ENCODE results near the gene UQCC3.
"Not testable (repeated sequence)": the region's sequence is repeated elsewhere in the genome, so short reads cannot be mapped to it uniquely, and the experiment has no call there.

UQCC3 gene

DNA sequence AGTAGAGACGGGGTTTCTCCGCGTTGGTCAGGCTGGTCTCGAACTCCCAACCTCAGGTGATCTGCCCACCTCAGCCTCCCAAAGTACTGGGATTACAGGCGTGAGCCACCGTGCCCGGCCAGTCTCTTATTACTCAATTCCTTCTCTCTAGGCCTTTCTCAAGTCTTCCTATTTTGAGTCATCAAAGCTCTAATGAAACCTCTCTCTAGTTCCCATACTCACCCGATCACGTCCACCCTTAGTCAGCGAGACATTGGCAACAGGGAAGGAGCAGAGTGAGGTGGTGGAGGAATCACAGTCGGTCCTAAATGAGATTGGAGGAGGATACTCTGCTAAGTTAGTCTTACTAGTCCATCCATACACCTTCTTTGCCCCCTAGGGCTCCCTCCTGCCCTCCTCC is 30.8 kb downstream of the UQCC3 start:
- peaks cover 3% of the 10 kb centered on the region; the same call in 1 of the 2 replicates for H3K36me3 ChIP-seq (ENCODE audit: control insufficient read depth, insufficient read depth, low read length)
- no peak for DNase-seq (ENCODE audit: low read depth, low spot score)
- H3K9me3 ChIP-seq (ENCODE audit: control insufficient read depth, insufficient read depth, low read length): no peaks in the 10 kb centered on the region
- no peak overlapping the region for H3K27ac ChIP-seq (ENCODE audit: low read length)
- H3K27me3 ChIP-seq (ENCODE audit: control insufficient read depth, insufficient read depth, low read length): no peaks in the 10 kb centered on the region
- H3K4me3 ChIP-seq (ENCODE audit: low read length): no peak overlapping the region
- WGBS (ENCODE audit: insufficient coverage, insufficient read length): no CpG with 5 or more reads among the region's 11 CpGs
- no peaks in the 10 kb centered on the region for H3K4me1 ChIP-seq (ENCODE audit: control insufficient read depth, insufficient read depth, low read length)

DNA sequence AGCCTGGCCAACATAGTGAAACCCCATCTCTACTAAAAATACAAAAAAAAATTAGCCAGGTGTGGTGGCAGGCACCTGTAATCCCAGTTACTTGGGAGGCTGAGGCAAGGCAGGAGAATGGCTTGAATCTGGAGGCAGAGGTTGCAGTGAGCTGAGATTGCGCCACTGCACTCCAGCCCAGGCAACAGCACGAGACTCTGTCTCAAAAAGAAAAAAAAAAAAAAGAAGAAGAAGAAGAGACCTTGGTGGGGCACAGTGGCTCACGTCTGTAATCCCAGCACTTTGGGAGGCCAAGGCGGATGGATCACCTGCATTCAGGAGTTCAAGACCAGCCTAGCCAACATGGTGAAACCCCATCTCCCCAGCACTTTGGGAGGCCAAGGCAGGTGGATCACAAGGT is 32.4 kb downstream of the UQCC3 start:
- not testable (repeated sequence) for H3K4me1 ChIP-seq (ENCODE audit: control insufficient read depth, insufficient read depth, low read length); H3K27ac ChIP-seq (ENCODE audit: low read length); H3K27me3 ChIP-seq (ENCODE audit: control insufficient read depth, insufficient read depth, low read length); DNase-seq (ENCODE audit: low read depth, low spot score); H3K9me3 ChIP-seq (ENCODE audit: control insufficient read depth, insufficient read depth, low read length); H3K36me3 ChIP-seq (ENCODE audit: control insufficient read depth, insufficient read depth, low read length); H3K4me3 ChIP-seq (ENCODE audit: low read length)
- no CpG with 5 or more reads among the region's 4 CpGs for WGBS (ENCODE audit: insufficient coverage, insufficient read length)

DNA sequence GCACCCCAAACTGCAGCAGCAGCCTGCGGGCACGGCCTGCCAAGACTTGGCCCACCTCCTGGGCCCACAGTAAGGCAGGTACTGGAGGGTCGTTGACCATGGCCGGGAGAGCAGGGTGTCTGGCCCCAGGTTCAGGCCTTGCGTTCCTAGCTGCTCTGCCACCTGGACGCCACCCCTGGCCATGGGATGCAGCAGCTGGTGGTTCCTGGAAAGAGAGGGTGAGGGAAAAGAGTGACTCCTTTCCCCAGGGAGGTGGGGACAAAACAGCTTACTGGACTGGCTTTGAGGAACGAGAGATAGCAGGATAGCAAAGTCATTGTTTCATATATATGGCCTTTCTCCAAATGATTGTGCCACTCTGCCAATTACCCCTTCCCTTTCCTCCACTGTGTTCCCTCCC is 33.9 kb downstream of the UQCC3 start:
- WGBS (ENCODE audit: insufficient coverage, insufficient read length): no CpG with 5 or more reads among the region's 7 CpGs
- Histone ChIP-seq H3K4me3 (ENCODE audit: low read length) (peak overlapping the region; percentile 57; the same call in 1 of the 2 replicates), H3K27ac (ENCODE audit: low read length) (no peak overlapping the region), H3K9me3 (ENCODE audit: control insufficient read depth, insufficient read depth, low read length) (no peaks in the 10 kb centered on the region), H3K4me1 (ENCODE audit: control insufficient read depth, insufficient read depth, low read length) (no peaks in the 10 kb centered on the region; the same call in 1 of the 2 replicates), H3K36me3 (ENCODE audit: control insufficient read depth, insufficient read depth, low read length) (no peaks in the 10 kb centered on the region), H3K27me3 (ENCODE audit: control insufficient read depth, insufficient read depth, low read length) (no peaks in the 10 kb centered on the region)
- DNase-seq (ENCODE audit: low read depth, low spot score): no peak

DNA sequence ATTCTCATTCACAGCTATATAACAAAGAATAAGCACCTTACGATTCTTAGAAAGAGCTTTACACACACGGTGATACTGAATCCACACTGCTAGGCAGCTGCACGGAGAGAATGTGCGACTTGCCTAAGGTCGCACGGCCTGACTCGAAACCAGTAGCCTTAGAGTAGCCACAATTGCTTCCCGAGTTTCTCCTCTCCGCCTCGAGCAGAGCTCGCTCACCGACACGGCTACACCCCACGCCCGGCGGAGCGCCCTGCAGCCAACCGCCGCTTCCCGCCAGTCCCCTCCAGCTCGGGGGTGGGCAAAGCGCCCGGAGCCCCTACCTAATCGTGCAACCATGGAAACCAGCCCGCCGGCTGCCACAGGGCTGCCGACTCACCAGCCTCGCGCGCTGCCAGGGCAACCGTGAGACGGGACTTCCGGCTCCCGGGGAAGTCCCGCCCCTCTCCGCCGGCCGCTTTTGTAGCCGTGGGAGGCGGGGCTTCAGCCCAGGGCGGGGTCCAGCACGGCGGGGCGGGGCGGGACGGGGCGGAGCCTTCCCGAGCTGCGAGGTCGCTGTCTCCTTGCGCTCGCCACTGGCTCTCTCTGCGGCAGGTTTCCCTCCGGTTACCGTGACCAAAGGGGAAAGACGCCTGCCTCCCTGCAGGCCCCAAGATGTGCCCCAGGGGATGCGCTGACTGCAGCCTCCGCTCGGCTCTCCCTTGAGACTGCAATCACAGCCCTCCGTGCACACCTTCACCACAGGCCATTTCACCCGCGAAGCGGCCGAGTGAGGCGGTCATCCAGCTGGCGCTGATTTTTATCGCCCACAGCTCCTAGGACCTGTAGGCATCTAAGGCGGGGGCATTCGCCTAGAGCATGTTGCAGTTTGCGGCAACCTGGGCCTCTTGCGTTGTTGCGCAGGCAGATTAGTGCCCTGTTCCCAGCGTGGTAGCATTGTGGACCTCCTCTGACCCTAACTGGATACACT is 34.7 kb downstream of the UQCC3 start:
- no peaks in the 10 kb centered on the region; the same call in 1 of the 2 replicates for H3K4me1 ChIP-seq (ENCODE audit: control insufficient read depth, insufficient read depth, low read length)
- H3K27ac ChIP-seq (ENCODE audit: low read length): no peak overlapping the region
- WGBS (ENCODE audit: insufficient coverage, insufficient read length): no CpG with 5 or more reads among the region's 73 CpGs
- H3K27me3 ChIP-seq (ENCODE audit: control insufficient read depth, insufficient read depth, low read length): no peaks in the 10 kb centered on the region
- peak overlapping the region; percentile 70; the same call in 1 of the 2 replicates for H3K4me3 ChIP-seq (ENCODE audit: low read length)
- H3K9me3 ChIP-seq (ENCODE audit: control insufficient read depth, insufficient read depth, low read length): no peaks in the 10 kb centered on the region
- H3K36me3 ChIP-seq (ENCODE audit: control insufficient read depth, insufficient read depth, low read length): no peaks in the 10 kb centered on the region
- no peak for DNase-seq (ENCODE audit: low read depth, low spot score)

DNA sequence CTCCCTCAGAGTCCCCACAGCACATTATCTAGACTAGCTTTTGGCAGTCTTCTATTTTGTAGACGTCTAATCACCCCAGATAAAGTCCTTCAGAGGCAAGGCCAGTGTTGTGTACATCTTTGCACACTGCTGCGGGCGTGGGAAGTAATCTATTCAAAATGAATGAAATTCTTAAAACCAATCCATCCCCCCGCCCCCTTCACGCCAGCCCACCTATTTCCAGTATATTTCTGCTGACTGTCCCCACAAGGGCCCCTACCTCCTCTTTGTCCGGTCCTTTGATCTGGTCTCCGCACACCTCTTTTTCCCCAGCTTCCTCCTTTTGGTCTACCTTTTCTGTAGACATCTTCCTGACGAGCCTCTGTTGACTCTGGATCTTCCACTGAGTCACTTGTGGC is 35.4 kb downstream of the UQCC3 start:
- Histone ChIP-seq H3K36me3 (ENCODE audit: control insufficient read depth, insufficient read depth, low read length) (no peaks in the 10 kb centered on the region), H3K9me3 (ENCODE audit: control insufficient read depth, insufficient read depth, low read length) (no peaks in the 10 kb centered on the region), H3K4me1 (ENCODE audit: control insufficient read depth, insufficient read depth, low read length) (no peaks in the 10 kb centered on the region; the same call in 1 of the 2 replicates), H3K27me3 (ENCODE audit: control insufficient read depth, insufficient read depth, low read length) (no peaks in the 10 kb centered on the region), H3K27ac (ENCODE audit: low read length) (no peak overlapping the region), H3K4me3 (ENCODE audit: low read length) (peak overlapping the region; percentile 70; the same call in 1 of the 2 replicates)
- no peak for DNase-seq (ENCODE audit: low read depth, low spot score)
- WGBS (ENCODE audit: insufficient coverage, insufficient read length): no CpG with 5 or more reads among the region's 8 CpGs

DNA sequence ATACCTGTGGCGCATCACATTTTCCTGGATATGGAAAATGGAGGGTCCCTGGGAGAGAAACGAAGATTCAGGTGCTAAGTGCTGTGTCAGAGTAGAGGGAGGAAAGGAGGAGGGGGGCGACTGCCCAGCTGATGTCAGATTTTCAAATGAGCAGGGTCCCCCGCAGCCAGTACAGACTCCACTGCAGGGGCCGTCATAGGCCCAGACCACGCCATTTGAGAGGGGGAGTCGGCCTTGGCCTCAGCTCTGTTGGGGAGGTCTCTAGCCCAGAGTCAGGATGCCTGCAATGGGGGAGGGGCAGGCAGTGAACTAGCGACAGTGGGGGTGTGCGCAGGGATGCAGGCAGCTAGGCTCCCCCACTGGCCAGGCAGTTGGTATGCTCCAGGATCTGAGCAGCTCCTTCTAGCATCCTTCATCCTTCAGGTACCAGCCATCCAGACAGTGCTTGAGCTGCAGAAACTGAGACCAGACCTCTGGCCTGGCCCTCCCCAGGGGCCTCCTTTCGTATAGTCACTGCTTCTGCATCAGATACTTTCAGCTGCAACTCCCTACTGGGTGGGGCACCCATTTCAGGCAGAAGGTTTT is 35.9 kb downstream of the UQCC3 start, which contains the start of the genes BSCL2 and GNG3:
Gene BSCL2, minus strand, starts transcription at position 148 of the 585 bp plus-strand sequence. CDS start 229 bp downstream, outside the sequence.
Gene GNG3, plus strand, starts transcription at position 400 of the 585 bp plus-strand sequence. CDS start 620 bp downstream, outside the sequence.
- peak; percentile 95 for DNase-seq (ENCODE audit: low read depth, low spot score)
- peaks cover 2% of the 10 kb centered on the region; the same call in 1 of the 2 replicates for H3K36me3 ChIP-seq (ENCODE audit: control insufficient read depth, insufficient read depth, low read length)
- no CpG with 5 or more reads among the region's 10 CpGs for WGBS (ENCODE audit: insufficient coverage, insufficient read length)
- H3K4me3 ChIP-seq (ENCODE audit: low read length): peak within 1 kb of the TSS; percentile 70; the same call in 1 of the 2 replicates
- no peaks in the 10 kb centered on the region for H3K27me3 ChIP-seq (ENCODE audit: control insufficient read depth, insufficient read depth, low read length)
- H3K4me1 ChIP-seq (ENCODE audit: control insufficient read depth, insufficient read depth, low read length): no peaks in the 10 kb centered on the region; the same call in 1 of the 2 replicates
- H3K27ac ChIP-seq (ENCODE audit: low read length): no peak within 1 kb of the TSS
- no peaks in the 10 kb centered on the region for H3K9me3 ChIP-seq (ENCODE audit: control insufficient read depth, insufficient read depth, low read length)

DNA sequence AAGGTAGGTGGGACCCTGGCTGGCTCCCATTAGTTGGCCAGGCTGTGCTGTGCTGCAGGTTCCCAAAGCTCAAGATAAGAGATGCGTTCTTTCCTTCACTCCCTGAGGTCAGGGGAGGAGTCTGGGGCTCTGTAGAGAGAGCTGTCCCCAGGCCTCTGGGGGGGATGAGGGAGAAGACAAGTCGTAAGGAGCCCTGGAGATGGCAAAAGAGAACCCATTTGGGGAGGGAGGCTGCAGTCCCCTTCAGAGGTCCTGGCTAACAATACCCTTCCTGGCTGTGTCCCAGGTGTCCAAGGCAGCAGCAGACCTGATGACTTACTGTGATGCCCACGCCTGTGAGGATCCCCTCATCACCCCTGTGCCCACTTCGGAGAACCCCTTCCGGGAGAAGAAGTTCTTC is 36.9 kb downstream of the UQCC3 start:
- WGBS (ENCODE audit: insufficient coverage, insufficient read length): no CpG with 5 or more reads among the region's 5 CpGs
- no peaks in the 10 kb centered on the region for H3K9me3 ChIP-seq (ENCODE audit: control insufficient read depth, insufficient read depth, low read length)
- H3K27me3 ChIP-seq (ENCODE audit: control insufficient read depth, insufficient read depth, low read length): no peaks in the 10 kb centered on the region
- H3K4me1 ChIP-seq (ENCODE audit: control insufficient read depth, insufficient read depth, low read length): no peaks in the 10 kb centered on the region; the same call in 1 of the 2 replicates
- no peak overlapping the region; the same call in 1 of the 2 replicates for H3K4me3 ChIP-seq (ENCODE audit: low read length)
- no peak overlapping the region for H3K27ac ChIP-seq (ENCODE audit: low read length)
- H3K36me3 ChIP-seq (ENCODE audit: control insufficient read depth, insufficient read depth, low read length): peaks cover 2% of the 10 kb centered on the region; the same call in 1 of the 2 replicates
- no peak for DNase-seq (ENCODE audit: low read depth, low spot score)

DNA sequence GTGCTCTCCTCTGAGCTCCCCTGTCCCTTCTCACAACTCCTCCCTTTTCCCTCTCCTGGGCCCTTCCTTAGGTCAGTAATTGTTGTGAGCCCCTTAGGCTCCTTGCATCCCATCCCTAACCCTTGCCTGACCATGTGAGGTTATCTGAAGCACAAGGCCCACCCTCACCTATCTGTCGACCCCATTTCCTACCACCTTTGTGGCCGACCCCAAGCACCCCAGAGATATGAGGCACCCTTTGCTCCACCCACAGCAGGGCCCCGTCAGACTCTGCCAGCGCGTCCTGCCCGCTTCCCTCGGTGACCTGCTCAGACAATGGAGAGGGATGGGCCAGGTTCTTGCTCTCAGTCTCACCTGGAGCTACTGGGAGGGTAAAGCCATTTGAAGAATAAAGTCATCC is 37.3 kb downstream of the UQCC3 start:
- DNase-seq (ENCODE audit: low read depth, low spot score): no peak
- H3K4me1 ChIP-seq (ENCODE audit: control insufficient read depth, insufficient read depth, low read length): no peaks in the 10 kb centered on the region; the same call in 1 of the 2 replicates
- peaks cover 2% of the 10 kb centered on the region; the same call in 1 of the 2 replicates for H3K36me3 ChIP-seq (ENCODE audit: control insufficient read depth, insufficient read depth, low read length)
- no peaks in the 10 kb centered on the region for H3K27me3 ChIP-seq (ENCODE audit: control insufficient read depth, insufficient read depth, low read length)
- peak overlapping the region; percentile 76; the same call in 1 of the 2 replicates for H3K4me3 ChIP-seq (ENCODE audit: low read length)
- H3K9me3 ChIP-seq (ENCODE audit: control insufficient read depth, insufficient read depth, low read length): no peaks in the 10 kb centered on the region
- no CpG with 5 or more reads among the region's 7 CpGs for WGBS (ENCODE audit: insufficient coverage, insufficient read length)
- no peak overlapping the region for H3K27ac ChIP-seq (ENCODE audit: low read length)

DNA sequence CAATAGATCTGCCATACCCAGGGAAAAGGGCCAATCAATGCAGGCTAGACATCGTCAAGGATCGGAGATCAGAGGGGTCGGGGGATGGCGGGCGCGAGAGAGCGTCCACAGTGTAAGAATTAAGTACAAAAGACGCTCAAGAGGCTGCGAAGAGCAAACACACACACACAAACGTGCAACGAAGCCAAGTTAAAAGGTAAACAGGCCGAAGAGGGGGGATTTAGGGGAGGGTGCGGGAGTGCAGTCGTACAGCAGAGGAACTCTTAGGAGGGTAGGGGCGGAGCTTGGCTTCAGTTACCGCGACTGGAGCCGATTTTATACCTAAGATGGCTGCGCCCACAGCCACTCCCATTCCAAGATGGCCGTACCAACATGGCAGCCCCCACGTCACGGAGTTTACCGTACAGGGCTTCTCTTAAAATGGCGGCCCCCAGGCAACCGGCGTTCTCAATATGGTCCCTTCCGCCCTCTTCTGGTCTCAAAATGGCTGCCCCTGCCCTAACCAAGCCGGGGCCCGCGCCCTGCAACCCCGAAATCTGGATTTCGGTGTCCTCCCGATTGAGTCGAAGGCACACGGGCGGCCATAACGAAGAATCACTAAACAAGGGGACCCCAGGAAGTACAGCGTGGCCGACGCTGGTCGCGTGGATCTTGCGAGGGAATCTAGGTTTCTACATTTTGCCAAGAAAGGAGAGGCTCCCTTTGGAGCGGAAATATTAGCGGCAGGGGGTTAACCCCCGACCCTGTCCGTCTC is 38.0 kb downstream of the UQCC3 start:
- no peaks in the 10 kb centered on the region; the same call in 1 of the 2 replicates for H3K4me1 ChIP-seq (ENCODE audit: control insufficient read depth, insufficient read depth, low read length)
- no peaks in the 10 kb centered on the region for H3K27me3 ChIP-seq (ENCODE audit: control insufficient read depth, insufficient read depth, low read length)
- peak; percentile 97 for DNase-seq (ENCODE audit: low read depth, low spot score)
- H3K36me3 ChIP-seq (ENCODE audit: control insufficient read depth, insufficient read depth, low read length): peaks cover 5% of the 10 kb centered on the region; the same call in 1 of the 2 replicates
- H3K4me3 ChIP-seq (ENCODE audit: low read length): peak overlapping the region; percentile 76; the same call in 1 of the 2 replicates
- WGBS (ENCODE audit: insufficient coverage, insufficient read length): no CpG with 5 or more reads among the region's 47 CpGs
- peak overlapping the region; percentile 11 for H3K27ac ChIP-seq (ENCODE audit: low read length)
- no peaks in the 10 kb centered on the region for H3K9me3 ChIP-seq (ENCODE audit: control insufficient read depth, insufficient read depth, low read length)

Measured in iPS DF 6.9 (cell line).